NT2/D1 (cell line): Measurements from ENCODE around the gene CDYL.

Source experiments
- DNase-seq: peaks from one replicate; pipeline ENCODE4 v3.0.0-alpha.2; 2011; ENCODE audit warnings: low read depth, low spot score
- H3K27me3 ChIP-seq: 2 replicates; pipeline ENCODE4 v1.6.0; 2011; ENCODE audit warnings: mild to moderate bottlenecking; ENCODE audit not compliant: insufficient read length, insufficient read depth
- H3K36me3 ChIP-seq: 2 replicates; pipeline ENCODE4 v1.6.1; 2011; ENCODE audit warnings: mild to moderate bottlenecking, low read length, mixed read lengths; ENCODE audit not compliant: insufficient read depth, insufficient read length
- H3K4me1 ChIP-seq: 2 replicates; pipeline ENCODE4 v1.5.1; 2011; ENCODE audit not compliant: insufficient read depth, insufficient read length
- H3K4me3 ChIP-seq: 2 replicates; pipeline ENCODE4 v1.5.1; 2011; ENCODE audit warnings: low read depth; ENCODE audit not compliant: insufficient read length
- H3K9ac ChIP-seq: 2 replicates; pipeline ENCODE4 v1.6.0; 2011; ENCODE audit warnings: low read depth; ENCODE audit not compliant: insufficient read length
- H3K9me3 ChIP-seq: 2 replicates; pipeline ENCODE4 v1.5.1; 2011; ENCODE audit warnings: mild to moderate bottlenecking, low read length; ENCODE audit not compliant: insufficient read depth
- SUZ12 ChIP-seq: IDR thresholded peaks from 2 replicates; pipeline ENCODE4 v1.6.1; 2011; ENCODE audit not compliant: insufficient read length, insufficient read depth; ENCODE audit errors: extremely low read depth
- YY1 ChIP-seq: IDR thresholded peaks from 2 replicates; pipeline ENCODE4 v1.6.1; 2011; ENCODE audit not compliant: insufficient read length, insufficient read depth
- ZNF274 ChIP-seq: IDR thresholded peaks from 2 replicates; pipeline ENCODE4 v1.6.1; 2011; ENCODE audit warnings: mild to moderate bottlenecking, low read depth, low read length

CDYL gene

GRCh38 chr6:4920914-4921410 lies 144.8 kb downstream of the CDYL start:
- DNase-seq, result no peak
- peaks cover 2% of the 10 kb centered on the region for H3K36me3 ChIP-seq
- no peak for TF ChIP-seq SUZ12
- TF ChIP-seq YY1, result no peak
- TF ChIP-seq ZNF274, result no peak
- no peak overlapping the region for H3K4me3 ChIP-seq
- no peaks in the 10 kb centered on the region for H3K4me1 ChIP-seq
- H3K27me3 ChIP-seq, result no peaks in the 10 kb centered on the region
- H3K9me3 ChIP-seq, result no peaks in the 10 kb centered on the region; the same call in 1 of the 2 replicates
- H3K9ac ChIP-seq, result no peak overlapping the region

DNA sequence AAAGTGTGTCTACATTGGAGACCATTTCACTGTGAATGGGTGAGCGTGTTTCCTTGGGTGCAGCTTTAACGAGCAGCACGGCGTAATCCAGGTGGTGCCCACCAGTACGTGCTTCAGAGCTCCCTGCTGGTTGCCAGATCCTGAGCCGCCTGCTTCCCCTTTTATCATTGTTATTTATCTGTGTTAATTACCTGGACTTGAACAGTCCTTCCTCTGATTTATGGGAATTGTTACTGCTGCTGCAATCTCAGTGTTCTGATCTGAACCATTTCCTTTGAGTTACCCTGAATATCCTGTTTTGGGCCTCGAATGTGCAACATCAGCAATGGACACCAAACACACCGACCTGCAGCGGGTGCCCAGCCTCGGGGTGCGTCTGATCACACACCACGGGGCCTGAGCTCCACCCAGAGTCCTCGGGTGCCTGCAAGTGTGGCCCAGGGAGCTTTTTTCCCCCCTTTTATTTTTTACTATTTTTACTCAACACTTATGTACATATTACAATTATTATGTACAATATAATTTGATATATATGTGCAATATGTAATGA lies 146.4 kb downstream of the CDYL start:
- Histone ChIP-seq H3K9ac (no peak overlapping the region), H3K4me3 (no peak overlapping the region), H3K36me3 (peaks cover 2% of the 10 kb centered on the region), H3K27me3 (no peaks in the 10 kb centered on the region), H3K4me1 (no peaks in the 10 kb centered on the region), H3K9me3 (no peaks in the 10 kb centered on the region; the same call in 1 of the 2 replicates)
- no peak for DNase-seq
- TF ChIP-seq SUZ12 (no peak), YY1 (no peak), ZNF274 (no peak)

DNA sequence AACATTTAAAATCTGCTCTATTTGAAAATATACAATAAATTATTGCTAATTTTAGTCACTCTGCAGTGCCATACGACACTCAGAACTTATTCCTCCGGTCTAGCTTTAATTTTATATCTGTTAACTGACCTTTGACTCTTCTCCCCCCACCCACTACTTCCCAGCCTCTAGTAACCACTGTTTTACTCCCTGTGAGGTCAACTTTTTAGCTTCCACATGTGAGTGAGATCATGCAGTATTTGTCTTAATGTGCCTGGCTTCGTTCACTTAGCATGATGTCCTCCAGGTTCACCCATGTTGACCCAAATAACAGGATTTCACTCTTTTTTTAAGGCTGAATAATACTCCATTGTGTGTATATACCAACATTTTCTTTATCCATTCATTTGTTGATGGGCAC lies 146.9 kb downstream of the CDYL start:
- peaks cover 2% of the 10 kb centered on the region for H3K36me3 ChIP-seq
- DNase-seq, result no peak

DNA sequence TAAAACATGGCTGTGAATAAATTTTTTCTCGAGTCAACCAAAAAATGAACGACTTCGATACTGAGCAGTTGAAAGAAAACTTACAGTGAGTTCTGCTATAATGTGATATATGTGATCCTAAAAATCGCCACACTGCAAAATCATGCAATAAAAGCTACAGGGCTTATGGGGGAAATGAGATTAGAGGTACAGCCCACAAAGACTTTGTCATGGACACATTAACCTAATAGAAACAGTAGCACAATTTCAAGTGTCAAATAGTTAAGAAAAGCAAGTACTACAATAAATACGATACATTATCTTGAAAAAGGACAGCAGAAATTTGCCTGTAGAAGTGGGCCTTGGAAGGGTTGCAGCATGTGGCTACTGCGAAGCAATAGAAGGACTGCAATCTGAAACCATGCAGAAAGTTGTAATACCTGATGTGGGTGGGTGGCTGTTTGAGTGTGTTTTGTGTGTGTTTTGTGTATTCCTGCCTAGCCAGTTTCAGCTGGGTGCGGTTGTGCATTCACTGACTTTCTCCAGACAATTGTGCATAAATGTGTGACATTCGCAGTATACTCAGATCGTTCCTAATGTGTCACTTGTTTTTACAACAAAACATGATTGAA lies 148.6 kb downstream of the CDYL start:
- H3K4me1 ChIP-seq, result no peaks in the 10 kb centered on the region
- no peak for DNase-seq
- no peak overlapping the region for H3K9ac ChIP-seq
- H3K4me3 ChIP-seq, result no peak overlapping the region
- peaks cover 2% of the 10 kb centered on the region for H3K36me3 ChIP-seq
- no peaks in the 10 kb centered on the region; the same call in 1 of the 2 replicates for H3K9me3 ChIP-seq
- TF ChIP-seq ZNF274 (no peak), SUZ12 (no peak), YY1 (no peak)
- no peaks in the 10 kb centered on the region for H3K27me3 ChIP-seq

More for the DNA sequence above, 146.9 kb downstream of the CDYL start:
- H3K9ac ChIP-seq, result no peak overlapping the region
- no peaks in the 10 kb centered on the region for H3K4me1 ChIP-seq
- no peaks in the 10 kb centered on the region for H3K27me3 ChIP-seq
- TF ChIP-seq SUZ12, result no peak
- H3K4me3 ChIP-seq, result no peak overlapping the region
- H3K9me3 ChIP-seq, result no peaks in the 10 kb centered on the region; the same call in 1 of the 2 replicates

- TF ChIP-seq SUZ12 (no peak), YY1 (no peak), ZNF274 (no peak)
- no peak overlapping the region for H3K9ac ChIP-seq
- peaks cover 2% of the 10 kb centered on the region for H3K36me3 ChIP-seq
- DNase-seq, result peak; percentile 69
- H3K27me3 ChIP-seq, result no peaks in the 10 kb centered on the region
- no peak overlapping the region for H3K4me3 ChIP-seq
- H3K9me3 ChIP-seq, result no peaks in the 10 kb centered on the region; the same call in 1 of the 2 replicates
- no peaks in the 10 kb centered on the region for H3K4me1 ChIP-seq
These were observed 149.4 kb downstream of the CDYL start for GRCh38 chr6:4925580-4925979.

- Histone ChIP-seq H3K4me1 (no peaks in the 10 kb centered on the region), H3K36me3 (no peaks in the 10 kb centered on the region), H3K9me3 (no peaks in the 10 kb centered on the region), H3K27me3 (no peaks in the 10 kb centered on the region), H3K9ac (no peak overlapping the region), H3K4me3 (no peak overlapping the region)
- no peak for DNase-seq
- no peak for TF ChIP-seq SUZ12
- no peak for TF ChIP-seq ZNF274
- no peak for TF ChIP-seq YY1
These were observed 152.2 kb downstream of the CDYL start for GRCh38 chr6:4928426-4928825.

GRCh38 chr6:4929097-4929718 lies 153.0 kb downstream of the CDYL start:
- H3K9me3 ChIP-seq, result no peaks in the 10 kb centered on the region
- H3K36me3 ChIP-seq, result no peaks in the 10 kb centered on the region
- TF ChIP-seq ZNF274, result no peak
- no peaks in the 10 kb centered on the region for H3K27me3 ChIP-seq
- DNase-seq, result no peak
- H3K4me1 ChIP-seq, result no peaks in the 10 kb centered on the region
- H3K9ac ChIP-seq, result no peak overlapping the region
- H3K4me3 ChIP-seq, result no peak overlapping the region
